ENCODE measurements around the gene OR12D2.

OR12D2 gene

DNA sequence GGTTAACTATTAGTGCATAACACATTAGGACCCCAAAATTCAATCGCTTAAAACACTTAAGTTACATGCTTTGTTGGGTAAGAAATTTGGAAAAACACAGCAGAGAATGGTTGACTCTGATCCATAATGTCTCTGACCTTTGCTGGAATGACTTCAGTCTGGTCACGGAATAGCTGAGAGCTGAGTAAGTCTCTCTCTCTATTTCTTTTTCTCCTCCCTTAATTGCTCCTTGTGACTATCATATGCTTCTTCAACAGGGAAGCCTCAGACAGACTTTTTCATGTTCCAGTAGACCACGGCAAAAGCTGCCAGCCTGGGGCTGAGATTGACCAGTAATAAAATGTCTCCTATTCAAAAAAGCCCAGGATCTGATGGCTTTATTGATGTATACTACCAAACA is 24.1 kb downstream of the OR12D2 start:
- CTCF ChIA-PET = interaction anchor here (0.7 to 1.9 kb wide), 3 partner anchors 51 to 173 kb away, joined by 3 to 9 read pairs (median 4); no protein-coding TSS in a partner anchor
- Histone ChIP-seq H3K4me1 (ENCODE audit: control insufficient read depth, insufficient read depth, low read length) (no peaks in the 10 kb centered on the region), H3K4me3 (ENCODE audit: low read depth, low read length) (no peak overlapping the region), H3K27ac (ENCODE audit: extremely low read depth, low read depth, low read length) (no peak overlapping the region), H3K36me3 (ENCODE audit: control insufficient read depth in 2 of 2, insufficient read depth in 1 of 2, low read length in 2 of 2) (no peaks in the 10 kb centered on the region), H3K9me3 (ENCODE audit: control insufficient read depth, insufficient read depth, low read depth, low read length) (no peaks in the 10 kb centered on the region)
- POLR2A ChIA-PET = no interaction called here
- no peak for TF ChIP-seq ZNF596 (tag by site-specific recombination; IDR thresholded peaks at IDR 0.05)
- no peak for TF ChIP-seq ZNF501 (tag by site-specific recombination; IDR thresholded peaks at IDR 0.05)
- TF ChIP-seq, protein P1, sequence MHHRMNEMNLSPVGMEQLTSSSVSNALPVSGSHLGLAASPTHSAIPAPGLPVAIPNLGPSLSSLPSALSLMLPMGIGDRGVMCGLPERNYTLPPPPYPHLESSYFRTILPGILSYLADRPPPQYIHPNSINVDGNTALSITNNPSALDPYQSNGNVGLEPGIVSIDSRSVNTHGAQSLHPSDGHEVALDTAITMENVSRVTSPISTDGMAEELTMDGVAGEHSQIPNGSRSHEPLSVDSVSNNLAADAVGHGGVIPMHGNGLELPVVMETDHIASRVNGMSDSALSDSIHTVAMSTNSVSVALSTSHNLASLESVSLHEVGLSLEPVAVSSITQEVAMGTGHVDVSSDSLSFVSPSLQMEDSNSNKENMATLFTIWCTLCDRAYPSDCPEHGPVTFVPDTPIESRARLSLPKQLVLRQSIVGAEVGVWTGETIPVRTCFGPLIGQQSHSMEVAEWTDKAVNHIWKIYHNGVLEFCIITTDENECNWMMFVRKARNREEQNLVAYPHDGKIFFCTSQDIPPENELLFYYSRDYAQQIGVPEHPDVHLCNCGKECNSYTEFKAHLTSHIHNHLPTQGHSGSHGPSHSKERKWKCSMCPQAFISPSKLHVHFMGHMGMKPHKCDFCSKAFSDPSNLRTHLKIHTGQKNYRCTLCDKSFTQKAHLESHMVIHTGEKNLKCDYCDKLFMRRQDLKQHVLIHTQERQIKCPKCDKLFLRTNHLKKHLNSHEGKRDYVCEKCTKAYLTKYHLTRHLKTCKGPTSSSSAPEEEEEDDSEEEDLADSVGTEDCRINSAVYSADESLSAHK (tag by site-specific recombination; IDR thresholded peaks at IDR 0.05) = no peak
- no peak for TF ChIP-seq WT1 (tag by site-specific recombination; IDR thresholded peaks at IDR 0.05)
- no peak for TF ChIP-seq ZFP41 (tag by site-specific recombination; IDR thresholded peaks at IDR 0.05; ENCODE audit: borderline replicate concordance)
- TF ChIP-seq MZF1 (tag by site-specific recombination; IDR thresholded peaks at IDR 0.05; ENCODE audit: borderline replicate concordance) = no peak
- TF ChIP-seq BCL11A (tag by site-specific recombination; IDR thresholded peaks at IDR 0.05; ENCODE audit: low read depth) = no peak
- TF ChIP-seq, protein P2, sequence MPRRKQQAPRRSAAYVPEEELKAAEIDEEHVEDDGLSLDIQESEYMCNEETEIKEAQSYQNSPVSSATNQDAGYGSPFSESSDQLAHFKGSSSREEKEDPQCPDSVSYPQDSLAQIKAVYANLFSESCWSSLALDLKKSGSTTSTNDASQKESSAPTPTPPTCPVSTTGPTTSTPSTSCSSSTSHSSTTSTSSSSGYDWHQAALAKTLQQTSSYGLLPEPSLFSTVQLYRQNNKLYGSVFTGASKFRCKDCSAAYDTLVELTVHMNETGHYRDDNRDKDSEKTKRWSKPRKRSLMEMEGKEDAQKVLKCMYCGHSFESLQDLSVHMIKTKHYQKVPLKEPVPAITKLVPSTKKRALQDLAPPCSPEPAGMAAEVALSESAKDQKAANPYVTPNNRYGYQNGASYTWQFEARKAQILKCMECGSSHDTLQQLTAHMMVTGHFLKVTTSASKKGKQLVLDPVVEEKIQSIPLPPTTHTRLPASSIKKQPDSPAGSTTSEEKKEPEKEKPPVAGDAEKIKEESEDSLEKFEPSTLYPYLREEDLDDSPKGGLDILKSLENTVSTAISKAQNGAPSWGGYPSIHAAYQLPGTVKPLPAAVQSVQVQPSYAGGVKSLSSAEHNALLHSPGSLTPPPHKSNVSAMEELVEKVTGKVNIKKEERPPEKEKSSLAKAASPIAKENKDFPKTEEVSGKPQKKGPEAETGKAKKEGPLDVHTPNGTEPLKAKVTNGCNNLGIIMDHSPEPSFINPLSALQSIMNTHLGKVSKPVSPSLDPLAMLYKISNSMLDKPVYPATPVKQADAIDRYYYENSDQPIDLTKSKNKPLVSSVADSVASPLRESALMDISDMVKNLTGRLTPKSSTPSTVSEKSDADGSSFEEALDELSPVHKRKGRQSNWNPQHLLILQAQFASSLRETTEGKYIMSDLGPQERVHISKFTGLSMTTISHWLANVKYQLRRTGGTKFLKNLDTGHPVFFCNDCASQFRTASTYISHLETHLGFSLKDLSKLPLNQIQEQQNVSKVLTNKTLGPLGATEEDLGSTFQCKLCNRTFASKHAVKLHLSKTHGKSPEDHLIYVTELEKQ (tag by site-specific recombination; IDR thresholded peaks at IDR 0.05; ENCODE audit: borderline replicate concordance) = no peak
- no peak for TF ChIP-seq ZNF223 (tag by site-specific recombination; IDR thresholded peaks at IDR 0.05)
- no peak for TF ChIP-seq ZNF785 (tag by site-specific recombination; IDR thresholded peaks at IDR 0.05)
- no peak for TF ChIP-seq ZNF555 (tag by site-specific recombination; conservative IDR thresholded peaks at IDR 0.05)
- TF ChIP-seq, protein P3, sequence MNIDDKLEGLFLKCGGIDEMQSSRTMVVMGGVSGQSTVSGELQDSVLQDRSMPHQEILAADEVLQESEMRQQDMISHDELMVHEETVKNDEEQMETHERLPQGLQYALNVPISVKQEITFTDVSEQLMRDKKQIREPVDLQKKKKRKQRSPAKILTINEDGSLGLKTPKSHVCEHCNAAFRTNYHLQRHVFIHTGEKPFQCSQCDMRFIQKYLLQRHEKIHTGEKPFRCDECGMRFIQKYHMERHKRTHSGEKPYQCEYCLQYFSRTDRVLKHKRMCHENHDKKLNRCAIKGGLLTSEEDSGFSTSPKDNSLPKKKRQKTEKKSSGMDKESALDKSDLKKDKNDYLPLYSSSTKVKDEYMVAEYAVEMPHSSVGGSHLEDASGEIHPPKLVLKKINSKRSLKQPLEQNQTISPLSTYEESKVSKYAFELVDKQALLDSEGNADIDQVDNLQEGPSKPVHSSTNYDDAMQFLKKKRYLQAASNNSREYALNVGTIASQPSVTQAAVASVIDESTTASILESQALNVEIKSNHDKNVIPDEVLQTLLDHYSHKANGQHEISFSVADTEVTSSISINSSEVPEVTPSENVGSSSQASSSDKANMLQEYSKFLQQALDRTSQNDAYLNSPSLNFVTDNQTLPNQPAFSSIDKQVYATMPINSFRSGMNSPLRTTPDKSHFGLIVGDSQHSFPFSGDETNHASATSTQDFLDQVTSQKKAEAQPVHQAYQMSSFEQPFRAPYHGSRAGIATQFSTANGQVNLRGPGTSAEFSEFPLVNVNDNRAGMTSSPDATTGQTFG (tag by site-specific recombination; IDR thresholded peaks at IDR 0.05; ENCODE audit: borderline replicate concordance) = no peak
- no peak for TF ChIP-seq ZNF24 (tag by site-specific recombination; IDR thresholded peaks at IDR 0.05)
- TF ChIP-seq SP7 (tag by site-specific recombination; IDR thresholded peaks at IDR 0.05) = no peak

GRCh38 chr6:29424168-29424567 is 28.7 kb downstream of the OR12D2 start:
- CTCF ChIA-PET = interaction anchor here (0.5 to 0.7 kb wide), 4 partner anchors 11 to 163 kb away, joined by 3 to 5 read pairs (median 3); no protein-coding TSS in a partner anchor
- Histone ChIP-seq H3K4me3 (ENCODE audit: low read depth, low read length) (no peak overlapping the region), H3K4me1 (ENCODE audit: control insufficient read depth, insufficient read depth, low read length) (no peaks in the 10 kb centered on the region), H3K9me3 (ENCODE audit: control insufficient read depth, insufficient read depth, low read depth, low read length) (no peaks in the 10 kb centered on the region), H3K36me3 (ENCODE audit: control insufficient read depth in 2 of 2, insufficient read depth in 1 of 2, low read length in 2 of 2) (no peaks in the 10 kb centered on the region), H3K27ac (ENCODE audit: extremely low read depth, low read depth, low read length) (no peak overlapping the region)
- POLR2A ChIA-PET = no interaction called here
- TF ChIP-seq ZNF792 (tag by site-specific recombination; IDR thresholded peaks at IDR 0.05) (no peak), ZNF335 (tag by site-specific recombination; conservative IDR thresholded peaks at IDR 0.05) (no peak), CTCF (tag by site-specific recombination; IDR thresholded peaks at IDR 0.05) (no peak), TRIM28 (IDR thresholded peaks at IDR 0.05; ENCODE audit: borderline replicate concordance, low read length) (no peak), GLIS2 (tag by site-specific recombination; IDR thresholded peaks at IDR 0.05) (no peak), ZFHX2 (tag by site-specific recombination; conservative IDR thresholded peaks at IDR 0.05) (no peak)

All from HEK293 (cell line).